T-helper 2 cell treated with Interferon-gamma antibody and Interleukin-4, amounts not matched to agents 5 μg/mL and 100 μg/mL, for 36 hours (primary cell): ENCODE results near the gene PPP2R5C.
"Not testable (repeated sequence)": the region's sequence is repeated elsewhere in the genome, so short reads cannot be mapped to it uniquely, and the experiment has no call there.

Experiments used
- DNase-seq: peaks from one replicate; pipeline ENCODE4 v3.0.0; 2021; ENCODE audit warnings: low spot score
- H3K27ac Mint-ChIP-seq: one replicate; pipeline ENCODE4 v1.8.0; 2021; ENCODE audit warnings: mild to moderate bottlenecking, mixed read lengths
- H3K27me3 Mint-ChIP-seq: one replicate; pipeline ENCODE4 v1.8.0; 2021; ENCODE audit warnings: low read depth, mixed read lengths
- H3K36me3 Mint-ChIP-seq: one replicate; pipeline ENCODE4 v1.8.0; 2021; ENCODE audit warnings: low read depth, mixed read lengths
- H3K4me1 Mint-ChIP-seq: one replicate; pipeline ENCODE4 v1.8.0; 2021; ENCODE audit warnings: low read depth, mixed read lengths
- H3K4me3 Mint-ChIP-seq: one replicate; pipeline ENCODE4 v1.8.0; 2022; ENCODE audit warnings: mild to moderate bottlenecking, moderate library complexity, mixed read lengths
- H3K9me3 Mint-ChIP-seq: one replicate; pipeline ENCODE4 v1.8.0; 2021; ENCODE audit warnings: mixed read lengths

Gene PPP2R5C

DNA sequence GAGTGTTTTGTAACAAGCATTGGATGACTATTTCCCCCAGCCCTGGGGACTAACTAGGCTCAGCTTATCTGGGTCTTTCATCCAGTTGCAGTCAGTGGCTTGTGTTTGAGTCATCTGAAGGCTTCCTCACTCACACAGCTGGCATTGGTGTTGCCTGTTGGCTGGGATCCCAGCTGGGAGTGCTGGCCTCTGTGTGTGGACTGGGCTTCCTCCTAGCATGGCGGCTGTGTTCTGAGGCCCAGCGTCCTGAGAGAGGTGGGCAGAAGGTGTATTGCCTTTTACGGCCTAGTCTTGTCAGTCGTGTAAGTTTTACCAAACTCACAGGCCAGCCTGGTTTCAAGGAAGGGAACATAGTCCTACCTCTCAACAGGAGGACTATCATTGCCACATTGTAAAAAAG, 28.3 kb upstream of the PPP2R5C start:
- no peak for DNase-seq
- H3K27me3 Mint-ChIP-seq = no peaks in the 10 kb centered on the region
- H3K4me1 Mint-ChIP-seq = peaks cover 33% of the 10 kb centered on the region

GRCh38 chr14:101734246-101734847, 27.2 kb upstream of the PPP2R5C start:
- Mint-ChIP-seq H3K36me3 (no peaks in the 10 kb centered on the region), H3K4me1 (peaks cover 32% of the 10 kb centered on the region), H3K4me3 (no peak overlapping the region), H3K27me3 (no peaks in the 10 kb centered on the region), H3K9me3 (peaks cover 2% of the 10 kb centered on the region), H3K27ac (no peak overlapping the region)
- no peak for DNase-seq

More for the DNA sequence above, 28.3 kb upstream of the PPP2R5C start:
- Mint-ChIP-seq H3K9me3 (no peaks in the 10 kb centered on the region), H3K27ac (peak overlapping the region; percentile 51), H3K36me3 (no peaks in the 10 kb centered on the region), H3K4me3 (no peak overlapping the region)

GRCh38 chr14:101735453-101735852, 26.1 kb upstream of the PPP2R5C start:
- H3K27ac Mint-ChIP-seq = no peak overlapping the region
- peaks cover 6% of the 10 kb centered on the region for H3K36me3 Mint-ChIP-seq
- H3K27me3 Mint-ChIP-seq = no peaks in the 10 kb centered on the region
- peaks cover 13% of the 10 kb centered on the region for H3K9me3 Mint-ChIP-seq
- H3K4me3 Mint-ChIP-seq = no peak overlapping the region
- H3K4me1 Mint-ChIP-seq = peaks cover 23% of the 10 kb centered on the region
- DNase-seq = no peak

DNA sequence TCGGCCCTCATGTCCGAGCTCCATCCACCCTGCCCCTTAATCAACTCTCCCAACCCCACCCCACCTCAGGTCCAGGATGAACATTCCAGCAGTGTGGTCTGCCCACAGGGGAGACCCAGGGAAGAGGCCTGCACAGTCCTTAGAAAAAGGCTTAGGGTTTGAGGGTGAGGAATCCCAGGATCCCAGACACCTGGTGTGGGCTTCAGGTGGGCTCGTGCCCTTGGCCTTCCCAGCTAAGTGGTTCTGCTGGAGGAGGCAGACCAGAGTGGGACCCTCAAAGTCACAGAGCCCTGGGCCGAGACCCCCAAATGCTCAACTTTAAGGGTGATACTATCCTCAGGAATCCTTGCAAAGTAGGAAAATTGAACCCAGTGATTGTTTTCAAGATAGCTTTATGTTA, 25.4 kb upstream of the PPP2R5C start:
- no peak overlapping the region for H3K4me3 Mint-ChIP-seq
- DNase-seq = no peak
- H3K27me3 Mint-ChIP-seq = no peaks in the 10 kb centered on the region
- peaks cover 18% of the 10 kb centered on the region for H3K4me1 Mint-ChIP-seq
- peaks cover 19% of the 10 kb centered on the region for H3K9me3 Mint-ChIP-seq
- peaks cover 6% of the 10 kb centered on the region for H3K36me3 Mint-ChIP-seq
- no peak overlapping the region for H3K27ac Mint-ChIP-seq

DNA sequence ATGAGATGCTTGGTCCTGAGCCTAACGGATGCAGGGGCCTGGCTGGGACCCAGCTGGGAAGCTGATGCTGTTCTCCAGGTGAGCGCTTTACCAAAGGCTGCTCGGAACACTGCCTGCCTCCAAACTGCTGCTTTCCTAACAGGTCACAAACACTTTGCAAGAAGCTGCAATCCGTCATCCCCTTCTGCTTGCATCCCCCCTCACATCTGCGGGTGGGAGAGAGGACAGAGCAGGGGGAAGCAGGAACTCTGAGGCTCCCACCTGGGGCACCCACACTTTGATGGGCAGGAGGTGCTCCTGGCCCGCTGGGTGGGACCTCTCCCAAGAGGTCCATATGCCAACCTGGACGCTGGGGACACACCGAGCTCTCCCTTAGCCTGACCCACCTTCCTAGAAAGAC, 24.9 kb upstream of the PPP2R5C start:
- Mint-ChIP-seq H3K9me3 (peaks cover 23% of the 10 kb centered on the region), H3K4me1 (peaks cover 13% of the 10 kb centered on the region), H3K4me3 (no peak overlapping the region), H3K27me3 (no peaks in the 10 kb centered on the region), H3K36me3 (peaks cover 8% of the 10 kb centered on the region), H3K27ac (no peak overlapping the region)
- no peak for DNase-seq

- peaks cover 11% of the 10 kb centered on the region for H3K36me3 Mint-ChIP-seq
- H3K4me1 Mint-ChIP-seq = peaks cover 4% of the 10 kb centered on the region
- peaks cover 27% of the 10 kb centered on the region for H3K9me3 Mint-ChIP-seq
- peaks cover 2% of the 10 kb centered on the region for H3K27me3 Mint-ChIP-seq
- no peak overlapping the region for H3K27ac Mint-ChIP-seq
- no peak overlapping the region for H3K4me3 Mint-ChIP-seq
- no peak for DNase-seq
These were observed 23.8 kb upstream of the PPP2R5C start for GRCh38 chr14:101737414-101738339.

DNA sequence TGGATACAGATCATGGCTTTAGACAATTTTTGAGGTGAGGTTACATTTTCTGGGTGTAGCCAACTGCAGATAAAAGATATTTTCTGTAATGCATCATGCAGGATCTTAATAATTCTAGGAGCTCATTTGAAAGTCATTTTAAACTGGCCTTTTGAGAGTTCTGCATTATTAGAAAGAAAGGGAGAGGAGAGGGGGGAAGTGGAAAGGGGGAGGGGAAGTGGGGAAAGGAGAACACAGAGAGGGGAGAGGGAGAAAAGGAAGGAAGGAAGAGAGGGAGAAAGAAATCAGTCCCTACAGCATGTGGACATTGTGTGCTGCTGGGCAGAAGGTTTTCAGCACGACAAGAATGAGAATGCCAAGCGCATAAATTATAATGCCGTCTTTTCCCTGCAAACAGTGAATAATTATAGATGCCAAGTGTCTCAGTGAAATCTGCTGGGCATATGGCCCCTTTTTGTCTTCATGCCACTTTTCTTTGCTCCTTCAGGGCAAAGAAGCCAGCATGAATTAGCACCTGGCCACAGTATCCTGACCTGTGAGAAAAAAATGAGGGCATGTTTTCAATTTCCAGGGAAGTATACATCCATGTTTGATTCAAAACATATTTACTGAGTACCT, 22.7 kb upstream of the PPP2R5C start:
- peaks cover 31% of the 10 kb centered on the region for H3K9me3 Mint-ChIP-seq
- H3K4me1 Mint-ChIP-seq = peaks cover 1% of the 10 kb centered on the region
- H3K4me3 Mint-ChIP-seq = no peak overlapping the region
- peaks cover 6% of the 10 kb centered on the region for H3K27me3 Mint-ChIP-seq
- peaks cover 11% of the 10 kb centered on the region for H3K36me3 Mint-ChIP-seq
- H3K27ac Mint-ChIP-seq = no peak overlapping the region
- no peak for DNase-seq

- DNase-seq = no peak
These were observed 21.9 kb upstream of the PPP2R5C start for GRCh38 chr14:101739446-101740141.

GRCh38 chr14:101740981-101741380, 20.5 kb upstream of the PPP2R5C start:
- H3K27ac Mint-ChIP-seq = no peak overlapping the region
- no peak overlapping the region for H3K4me3 Mint-ChIP-seq
- H3K36me3 Mint-ChIP-seq = peaks cover 11% of the 10 kb centered on the region
- no peak for DNase-seq
- H3K9me3 Mint-ChIP-seq = peaks cover 32% of the 10 kb centered on the region
- H3K4me1 Mint-ChIP-seq = peaks cover 1% of the 10 kb centered on the region
- peaks cover 12% of the 10 kb centered on the region for H3K27me3 Mint-ChIP-seq

More at GRCh38 chr14:101739446-101740141, 21.9 kb upstream of the PPP2R5C start:
- Mint-ChIP-seq H3K4me1 (peaks cover 1% of the 10 kb centered on the region), H3K4me3 (no peak overlapping the region), H3K27ac (no peak overlapping the region), H3K9me3 (peaks cover 32% of the 10 kb centered on the region), H3K36me3 (peaks cover 11% of the 10 kb centered on the region), H3K27me3 (peaks cover 6% of the 10 kb centered on the region)

DNA sequence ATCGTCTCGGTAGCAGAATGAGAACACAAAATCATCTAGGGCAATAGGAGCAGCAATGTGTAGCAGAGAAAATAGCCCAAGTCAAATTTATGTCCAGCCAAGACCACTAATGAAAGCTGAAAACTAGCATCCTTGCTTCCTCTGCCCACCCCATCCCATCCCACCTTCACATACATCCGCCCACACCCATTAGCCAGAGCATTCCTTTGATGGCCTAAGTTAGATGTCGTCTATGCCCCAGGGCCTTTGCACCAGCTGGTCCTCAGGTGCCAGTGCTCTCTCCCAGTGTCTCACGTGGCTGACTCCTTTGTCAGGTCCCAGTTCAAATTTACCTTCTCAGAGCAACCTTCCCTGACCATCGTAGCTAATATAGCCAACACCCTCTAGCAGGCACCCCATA, 17.8 kb upstream of the PPP2R5C start:
- DNase-seq = no peak
- Mint-ChIP-seq H3K4me1 (peaks cover 3% of the 10 kb centered on the region), H3K36me3 (peaks cover 11% of the 10 kb centered on the region), H3K27me3 (peaks cover 38% of the 10 kb centered on the region), H3K4me3 (no peak overlapping the region), H3K27ac (no peak overlapping the region), H3K9me3 (peaks cover 39% of the 10 kb centered on the region)

DNA sequence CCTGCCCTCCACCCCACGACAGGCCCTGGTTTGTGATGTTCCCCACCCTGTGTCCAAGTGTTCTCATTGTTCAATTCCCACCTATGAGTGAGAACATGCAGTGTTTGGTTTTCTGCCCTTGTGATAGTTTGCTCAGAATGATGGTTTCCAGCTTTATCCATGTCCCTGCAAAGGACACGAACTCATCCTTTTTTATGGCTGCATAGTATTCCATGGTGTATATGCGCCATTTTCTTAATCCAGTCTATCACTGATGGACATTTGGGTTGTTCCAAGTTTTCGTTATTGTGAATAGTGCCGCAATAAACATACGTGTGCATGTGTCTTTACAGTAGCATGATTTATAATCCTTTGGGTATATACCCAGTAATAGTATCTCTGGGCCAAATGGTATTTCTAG, 17.1 kb upstream of the PPP2R5C start:
- H3K4me1 Mint-ChIP-seq, H3K4me3 Mint-ChIP-seq, H3K27ac Mint-ChIP-seq, DNase-seq: not testable (repeated sequence)
- H3K9me3 Mint-ChIP-seq = peaks cover 37% of the 10 kb centered on the region
- peaks cover 11% of the 10 kb centered on the region for H3K36me3 Mint-ChIP-seq
- H3K27me3 Mint-ChIP-seq = peaks cover 45% of the 10 kb centered on the region

GRCh38 chr14:101749756-101750155, 11.8 kb upstream of the PPP2R5C start:
- H3K27ac Mint-ChIP-seq, H3K4me1 Mint-ChIP-seq, H3K4me3 Mint-ChIP-seq, H3K36me3 Mint-ChIP-seq, DNase-seq: not testable (repeated sequence)
- H3K9me3 Mint-ChIP-seq = peaks cover 24% of the 10 kb centered on the region
- peaks cover 80% of the 10 kb centered on the region for H3K27me3 Mint-ChIP-seq

DNA sequence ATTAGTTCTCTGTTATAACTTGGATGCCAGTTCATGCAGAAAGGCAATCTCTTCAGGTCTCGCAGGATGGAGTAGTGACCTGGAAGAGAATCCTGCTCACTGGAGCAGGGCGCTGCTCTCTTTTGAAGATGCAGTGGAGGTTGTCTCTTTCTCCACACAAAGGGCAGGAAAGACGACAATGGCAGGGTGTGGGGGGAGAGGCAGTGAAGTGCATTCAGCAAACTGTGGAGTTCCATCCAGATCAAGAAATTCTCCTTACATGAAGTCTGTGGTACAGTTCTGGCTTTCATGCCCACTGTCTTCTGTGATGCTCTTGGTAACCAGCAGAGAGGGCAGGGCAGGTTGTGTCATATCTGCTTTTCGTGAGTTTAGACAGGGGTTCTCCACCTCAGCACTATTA, 6.6 kb upstream of the PPP2R5C start:
- no peaks in the 10 kb centered on the region for H3K36me3 Mint-ChIP-seq
- peaks cover 16% of the 10 kb centered on the region for H3K9me3 Mint-ChIP-seq

More for the DNA sequence above, 6.6 kb upstream of the PPP2R5C start:
- peaks cover 10% of the 10 kb centered on the region for H3K4me1 Mint-ChIP-seq
- H3K4me3 Mint-ChIP-seq = no peak overlapping the region
- peaks cover 56% of the 10 kb centered on the region for H3K27me3 Mint-ChIP-seq
- no peak for DNase-seq
- no peak overlapping the region for H3K27ac Mint-ChIP-seq
